ENCODE measurements around the gene ARHGAP12.
A peak's percentile ranks its signal among the peaks of the same experiment; 100 is the strongest.

Gene ARHGAP12

GRCh38 chr10:31761156-31761555, 167.5 kb downstream of the ARHGAP12 start:
- FAIRE-seq: no peak

GRCh38 chr10:31760674-31761081, 168.0 kb downstream of the ARHGAP12 start:
- FAIRE-seq: no peak

DNA sequence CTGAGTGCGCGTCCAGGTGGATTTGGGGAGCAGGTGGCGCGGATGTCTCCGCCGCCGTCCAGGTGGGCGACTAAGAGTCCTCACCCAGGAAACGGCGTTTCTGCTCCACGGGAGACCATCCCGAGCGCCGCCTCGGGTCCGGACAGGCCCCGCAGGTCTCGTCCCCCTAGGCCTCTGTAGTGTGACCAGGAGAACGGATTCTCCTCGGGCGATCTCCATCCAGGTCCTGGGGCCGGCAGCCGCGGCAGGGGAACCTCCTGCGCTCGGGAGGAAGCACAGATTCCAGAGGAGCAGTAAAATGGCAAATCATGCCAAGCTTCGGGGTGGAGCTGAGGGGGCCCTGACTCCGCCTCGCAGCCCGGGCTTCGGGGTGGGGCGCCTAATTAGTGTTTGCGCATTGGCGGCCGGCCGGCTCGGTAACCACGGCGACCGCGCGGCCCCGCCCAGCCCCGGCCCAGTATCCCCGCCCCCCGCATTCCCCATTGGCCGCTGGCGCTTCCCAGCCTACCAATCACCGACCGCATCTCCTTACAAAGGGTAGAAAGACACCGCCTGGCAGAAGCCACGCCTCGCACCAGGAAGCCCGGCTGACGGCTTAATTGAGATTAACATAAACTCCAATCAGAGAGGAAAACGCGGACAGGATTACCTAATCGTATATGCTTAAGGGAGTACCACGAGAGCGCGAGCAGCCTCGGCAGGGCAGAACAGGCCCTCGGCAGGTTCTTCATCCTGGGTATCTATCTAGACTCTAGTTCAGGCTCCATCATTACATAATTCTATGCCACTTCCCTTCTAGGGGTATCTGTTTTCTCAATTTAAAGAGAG, 168.6 kb downstream of the ARHGAP12 start:
- peak; percentile 96 for FAIRE-seq

DNA sequence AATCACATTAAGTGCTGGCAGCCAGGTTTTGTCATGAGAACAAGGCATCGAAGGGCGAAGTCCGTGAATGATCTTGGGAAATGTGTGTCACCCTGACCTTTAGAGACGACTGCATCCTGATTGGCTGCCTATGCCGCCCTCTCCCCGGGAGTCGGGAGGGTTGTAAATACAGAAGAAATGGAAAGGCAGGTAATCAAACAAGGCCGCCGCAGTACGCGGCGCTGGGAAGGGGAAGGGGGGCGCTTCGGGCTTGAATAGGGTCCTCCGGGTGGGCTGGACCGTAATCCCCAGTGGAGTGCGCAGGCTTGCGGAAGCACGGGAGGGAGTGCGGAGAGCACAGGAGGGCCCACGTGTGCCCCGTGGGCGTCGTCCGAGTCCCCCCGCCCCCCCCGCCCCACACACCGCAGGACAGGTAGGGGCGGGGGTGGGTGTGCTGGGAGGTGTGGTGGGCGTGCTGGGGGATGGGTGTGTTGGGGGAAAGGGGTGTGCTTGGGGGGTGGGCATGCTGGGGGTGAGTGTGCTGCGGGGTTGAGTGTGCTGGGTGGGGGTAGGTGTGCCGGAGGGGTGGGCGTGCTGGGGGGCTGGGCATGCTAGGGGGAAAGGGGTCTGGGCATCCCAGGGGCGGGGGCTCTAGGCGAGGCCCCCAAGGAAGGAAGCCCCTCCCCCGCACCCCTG, 169.4 kb downstream of the ARHGAP12 start:
- FAIRE-seq: peak; percentile 90

DNA sequence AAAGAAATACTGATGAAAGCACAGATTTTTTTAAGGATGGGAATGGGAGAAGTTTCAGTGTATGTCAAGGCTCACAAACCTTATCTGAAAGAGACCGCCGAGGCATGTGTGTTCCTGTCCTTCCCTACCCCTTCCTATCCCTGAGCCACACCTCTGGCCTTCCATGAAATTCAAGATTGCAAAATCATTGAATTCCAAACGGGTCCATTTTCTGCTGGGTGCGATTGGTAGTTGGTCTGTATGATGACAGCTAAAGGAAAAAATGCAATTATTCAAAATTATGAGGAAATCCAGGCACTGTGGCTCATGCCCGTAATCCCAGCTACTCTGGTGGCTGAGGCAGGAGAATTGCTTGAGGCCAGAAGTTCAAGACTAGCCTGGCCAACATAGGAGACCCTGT, 170.1 kb downstream of the ARHGAP12 start:
- no peak for FAIRE-seq

DNA sequence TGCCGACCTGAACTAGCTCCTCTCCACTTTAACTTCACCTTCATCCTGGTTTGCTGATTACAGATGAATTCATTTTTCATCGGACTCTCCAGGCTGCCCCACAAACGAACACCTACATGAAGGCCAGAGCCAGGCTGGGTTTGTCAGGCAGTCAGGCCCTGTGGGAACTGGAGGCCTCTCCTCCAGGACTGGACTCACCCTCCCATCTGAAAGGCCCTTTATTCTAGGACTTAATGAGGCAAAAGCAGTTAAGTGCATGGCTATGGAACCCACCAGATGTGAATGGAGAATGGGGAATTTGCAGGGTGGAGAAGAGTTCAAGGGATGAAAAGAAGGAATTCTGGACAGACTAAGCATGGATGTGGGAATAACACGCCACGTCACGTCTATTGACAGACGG, 170.8 kb downstream of the ARHGAP12 start:
- FAIRE-seq: no peak

DNA sequence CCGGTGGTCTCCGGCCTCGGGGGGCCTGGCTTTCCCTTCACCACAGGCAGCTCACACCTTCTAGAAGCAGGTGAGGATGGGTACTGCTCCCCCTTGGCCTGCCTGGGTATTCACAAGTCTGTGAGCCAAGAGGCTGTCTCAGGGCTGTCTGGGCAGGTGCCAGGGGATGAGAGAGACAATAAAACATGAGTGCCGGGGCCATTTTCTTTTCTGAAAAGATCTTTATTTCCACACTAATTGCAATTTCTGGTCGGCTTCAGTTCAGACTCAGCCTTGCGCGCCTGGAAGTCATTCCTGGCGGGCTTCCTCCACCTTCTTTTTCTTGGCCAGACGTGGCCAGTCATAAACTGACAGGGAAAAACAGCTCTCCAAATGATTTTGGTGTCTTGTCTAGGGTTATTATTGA, 171.2 kb downstream of the ARHGAP12 start:
- no peak for FAIRE-seq

- no peak for FAIRE-seq
Measured at GRCh38 chr10:31756729-31757110, 171.9 kb downstream of the ARHGAP12 start.

- FAIRE-seq: no peak
Measured at GRCh38 chr10:31756101-31756728, 172.4 kb downstream of the ARHGAP12 start.

All from islet of Langerhans (tissue), 1 donor.